H1 (cell line): ENCODE measurements around the gene GOLGB1. TPM values are rescaled to one million over a fixed set of nuclear protein-coding genes. Genes with fewer than 3 reads are reported as not detected.

Experiments used
- CTCF ChIA-PET: fragments of 300-600 bp; sonication (Branson Sonifier 250); formaldehyde crosslinking; loops from one replicate; lab custom pipeline; 2021; ENCODE audit not compliant: partially characterized antibody; lab: Charles Lee
- POLR2A ChIA-PET: fragments of 300-600 bp; sonication (Branson Sonifier 250); formaldehyde crosslinking; loops from one replicate; lab custom pipeline; 2021; ENCODE audit warnings: inconsistent platforms; ENCODE audit not compliant: partially characterized antibody; lab: Charles Lee
- DNase-seq, 2 experiments: peaks; one replicate each; pipeline versions ENCODE4 v3.0.0 to v3.0.0-alpha.2; 2010 to 2022; ENCODE audit warnings: low spot score in 2 of 2, low read depth in 1 of 2, mixed read lengths in 1 of 2
- FAIRE-seq: peaks from 2 replicates; lab custom pipeline; 2011; peaks lifted over from hg19 to GRCh38; lab: Jason Lieb, UNC
- H2AFZ ChIP-seq: 2 replicates; pipeline ENCODE4 v1.8.1; 2012; ENCODE audit warnings: low read length, inconsistent platforms
- H2AK5ac ChIP-seq: 2 replicates; pipeline ENCODE4 v1.6.1; 2013; ENCODE audit warnings: low read depth, low read length
- H2BK120ac ChIP-seq: replicated peaks from 2 replicates; pipeline ENCODE3; 2013; ENCODE audit warnings: low read depth, low read length, inconsistent platforms
- H2BK12ac ChIP-seq: 2 replicates; pipeline ENCODE4 v1.6.1; 2013; ENCODE audit warnings: low read depth, low read length
- H2BK15ac ChIP-seq: 2 replicates; pipeline ENCODE4 v1.6.1; 2013; ENCODE audit warnings: low read length
- H2BK20ac ChIP-seq: 2 replicates; pipeline ENCODE4 v1.6.1; 2013; ENCODE audit warnings: low read length
- H2BK5ac ChIP-seq: 2 replicates; pipeline ENCODE4 v1.6.1; 2013; ENCODE audit warnings: low read depth, low read length
- H3K14ac ChIP-seq: 2 replicates; pipeline ENCODE4 v1.6.1; 2013; ENCODE audit warnings: inconsistent platforms; ENCODE audit not compliant: insufficient read length
- H3K18ac ChIP-seq: 2 replicates; pipeline ENCODE4 v1.6.1; 2013; ENCODE audit warnings: low read length; ENCODE audit errors: extremely low read depth
- H3K23ac ChIP-seq: 2 replicates; pipeline ENCODE4 v1.6.1; 2013; ENCODE audit warnings: inconsistent platforms; ENCODE audit not compliant: insufficient read length
- H3K23me2 ChIP-seq: 2 replicates; pipeline ENCODE4 v1.6.1; 2013; ENCODE audit warnings: low read depth, low read length
- H3K27ac ChIP-seq: 2 replicates; pipeline ENCODE4 v1.6.1; 2011; ENCODE audit warnings: low read depth, low read length, inconsistent platforms
- H3K27me3 ChIP-seq, 4 experiments: replicated peaks in 1 of 4; 1 replicate in 1 of 4; 2 replicates in 3 of 4; pipeline versions ENCODE4 v1.6.1 to v1.8.1; 2011 to 2013; ENCODE audit warnings: low read length in 3 of 4, mild to moderate bottlenecking in 3 of 4, inconsistent platforms in 2 of 4, mixed read lengths in 2 of 4, moderate library complexity in 1 of 4; ENCODE audit not compliant: control insufficient read depth in 3 of 4, insufficient read depth in 3 of 4; ENCODE audit errors: extremely low read depth in 1 of 4
- H3K36me3 ChIP-seq, 4 experiments: 2 replicates each; pipeline versions ENCODE4 v1.6.1 to v1.8.1; 2011 to 2013; ENCODE audit warnings: mild to moderate bottlenecking in 4 of 4, low read length in 3 of 4, moderate library complexity in 2 of 4, control low read depth in 1 of 4, inconsistent platforms in 1 of 4; ENCODE audit not compliant: insufficient read depth in 4 of 4, control insufficient read depth in 2 of 4
- H3K4ac ChIP-seq: replicated peaks from 2 replicates; pipeline ENCODE3; 2013; ENCODE audit warnings: low read length, low read depth, mixed read lengths, inconsistent platforms; ENCODE audit not compliant: insufficient read length
- H3K4me1 ChIP-seq, 4 experiments: replicated peaks in 1 of 4; 1 replicate in 1 of 4; 2 replicates in 3 of 4; pipeline versions ENCODE4 v1.6.1 to v1.8.1; 2011 to 2013; ENCODE audit warnings: low read length in 3 of 4, inconsistent platforms in 2 of 4, mixed read lengths in 1 of 4; ENCODE audit not compliant: insufficient read depth in 4 of 4, control insufficient read depth in 3 of 4
- H3K4me2 ChIP-seq, 2 experiments: 2 replicates each; pipeline versions ENCODE4 v1.6.1 to v1.8.1; 2011 to 2013; ENCODE audit warnings: low read depth in 2 of 2, low read length in 2 of 2, control low read depth in 1 of 2, inconsistent platforms in 1 of 2, mild to moderate bottlenecking in 1 of 2; ENCODE audit not compliant: insufficient read depth in 1 of 2
- H3K4me3 ChIP-seq, 4 experiments: fragments of 200-600, 300-600 bp in 1 of 4; sonication (generic), shearing (Covaris generic), sonication (Bioruptor Twin) in 1 of 4; 2 replicates each; pipeline versions ENCODE4 v1.5.1 to v1.8.1; 2011 to 2016; ENCODE audit warnings: low read length in 4 of 4, low read depth in 3 of 4, control low read depth in 2 of 4, inconsistent platforms in 2 of 4, mild to moderate bottlenecking in 2 of 4, mixed read lengths in 1 of 4, moderate library complexity in 1 of 4; ENCODE audit not compliant: insufficient read depth in 2 of 4; ENCODE audit errors: extremely low read depth in 1 of 4
- H3K56ac ChIP-seq: replicated peaks from 2 replicates; pipeline ENCODE3; 2013; ENCODE audit warnings: low read depth, mild to moderate bottlenecking, mixed read lengths, low read length, inconsistent platforms; ENCODE audit not compliant: insufficient read length
- H3K79me1 ChIP-seq: 2 replicates; pipeline ENCODE4 v1.6.1; 2013; ENCODE audit warnings: low read depth, low read length, control low read depth
- H3K79me2 ChIP-seq, 2 experiments: 2 replicates each; pipeline versions ENCODE4 v1.6.1 to v1.8.1; 2012 to 2013; ENCODE audit warnings: low read length in 2 of 2, mild to moderate bottlenecking in 2 of 2, inconsistent platforms in 1 of 2; ENCODE audit not compliant: insufficient read depth in 2 of 2, control insufficient read depth in 1 of 2
- H3K9ac ChIP-seq, 4 experiments: replicated peaks in 1 of 4; 1 replicate in 1 of 4; 2 replicates in 3 of 4; pipeline versions ENCODE4 v1.6.1 to v1.8.1; 2011 to 2013; ENCODE audit warnings: low read depth in 3 of 4, low read length in 3 of 4, control low read depth in 2 of 4, mild to moderate bottlenecking in 2 of 4, moderate library complexity in 2 of 4, inconsistent platforms in 1 of 4; ENCODE audit errors: extremely low read depth in 1 of 4
- H3K9me3 ChIP-seq, 2 experiments: 2 replicates each; pipeline versions ENCODE4 v1.6.1 to v1.8.1; 2012 to 2013; ENCODE audit warnings: mild to moderate bottlenecking in 2 of 2, moderate library complexity in 2 of 2, control low read depth in 1 of 2, inconsistent platforms in 1 of 2, low read depth in 1 of 2, low read length in 1 of 2, mixed read lengths in 1 of 2; ENCODE audit not compliant: insufficient read depth in 2 of 2
- H4K20me1 ChIP-seq, 2 experiments: replicated peaks in 1 of 2; 2 replicates each; pipeline versions ENCODE3 to v1.8.1; 2011 to 2013; ENCODE audit warnings: inconsistent platforms in 2 of 2, low read length in 2 of 2, mild to moderate bottlenecking in 1 of 2; ENCODE audit not compliant: insufficient read depth in 2 of 2, control insufficient read depth in 1 of 2
- H4K5ac ChIP-seq: 2 replicates; pipeline ENCODE4 v1.6.1; 2013; ENCODE audit warnings: low read length, low read depth, mixed read lengths, inconsistent platforms; ENCODE audit not compliant: insufficient read length
- H4K8ac ChIP-seq: 2 replicates; pipeline ENCODE4 v1.8.0; 2013; ENCODE audit warnings: mild to moderate bottlenecking, moderate library complexity, low read length, inconsistent platforms; ENCODE audit not compliant: insufficient read depth; ENCODE audit errors: extremely low read depth
- H4K91ac ChIP-seq: replicated peaks from 2 replicates; pipeline ENCODE3; 2013; ENCODE audit warnings: low read length, mixed read lengths, inconsistent platforms; ENCODE audit not compliant: insufficient read length
- ATF2 ChIP-seq: IDR thresholded peaks from 2 replicates; pipeline ENCODE4 v1.6.1; 2012; ENCODE audit warnings: low read length, inconsistent platforms
- CBX5 ChIP-seq: fragments of 300-800, 300-1000 bp; sonication (generic); IDR thresholded peaks from 2 replicates; pipeline ENCODE4 v1.7.1; 2016; ENCODE audit warnings: antibody characterized with exemption, low read length, low read depth
- GABPA ChIP-seq: IDR thresholded peaks from 2 replicates; pipeline ENCODE4 v1.6.1; 2011; ENCODE audit warnings: mild to moderate bottlenecking, low read length, moderate library complexity, borderline replicate concordance; ENCODE audit not compliant: insufficient read depth
- POU5F1 ChIP-seq: IDR thresholded peaks from 2 replicates; pipeline ENCODE4 v1.6.1; 2011; ENCODE audit warnings: low read depth, mild to moderate bottlenecking, low read length, moderate library complexity
- SIRT6 ChIP-seq: IDR thresholded peaks from one replicate; pipeline ENCODE4 v1.7.1; 2012; ENCODE audit warnings: low read length, inconsistent platforms
- polyA plus RNA-seq, 7 experiments: library from polyadenylated mRNA; depleted of rRNA in 3 of 7; stranded (reverse) in 5 of 7; unstranded in 2 of 7; fragments of >200 nt in 5 of 7; fragments of 200-250 nt in 2 of 7; gene quantifications; 1 replicate in 5 of 7; 2 replicates in 1 of 7; 4 replicates in 1 of 7; pipeline versions ENCODE4 v1.2.1 to v1.2.3, GENCODE V29; 2011 to 2013; ENCODE audit warnings: missing spikeins in 2 of 7, mixed read lengths in 2 of 7
- total RNA-seq: library from RNA; stranded (reverse); fragmentation: NEBNext Ultra II Directional; extraction: Animal tissue kit (Norgen Biotek cat#: 25700); gene quantifications from 2 replicates; pipeline ENCODE4 v1.2.1, GENCODE V29; 2021

Gene GOLGB1
- total and polyA plus RNA-seq, 2 of the 8 experiments (the other 6 are each of a cell fraction or from before 2014, with no cell fraction given), result 5.9 to 28.5 TPM

GRCh38 chr3:121649645-121650044 lies 99.9 kb downstream of the GOLGB1 start:
- no peaks in the 10 kb centered on the region for H3K27me3 ChIP-seq
- no peak overlapping the region for H2AK5ac ChIP-seq
- ChIA-PET CTCF (interaction anchor here (1.4 to 1.6 kb wide), 2 partner anchors 63 to 97 kb away, joined by 3 to 4 read pairs; no protein-coding TSS in a partner anchor), POLR2A (interaction anchor here (1.4 kb wide), 1 partner anchor 101 kb away, joined by 3 read pairs; no protein-coding TSS in a partner anchor)
- no peak overlapping the region for H2BK20ac ChIP-seq
- H4K5ac ChIP-seq, result no peak overlapping the region
- no peaks in the 10 kb centered on the region for H3K36me3 ChIP-seq
- H3K4me3 ChIP-seq, result no peak overlapping the region
- H3K23ac ChIP-seq, result no peak overlapping the region
- H3K18ac ChIP-seq, result no peak overlapping the region
- no peak for FAIRE-seq
- H3K79me2 ChIP-seq, result no peaks in the 10 kb centered on the region
- H3K4me2 ChIP-seq, result no peak overlapping the region
- H2BK12ac ChIP-seq, result no peak overlapping the region
- H3K9me3 ChIP-seq, result no peaks in the 10 kb centered on the region
- H3K4ac ChIP-seq, result no peak overlapping the region
- no peaks in the 10 kb centered on the region for H3K23me2 ChIP-seq
- no peak overlapping the region for H4K8ac ChIP-seq
- no peak overlapping the region for H2BK5ac ChIP-seq
- no peak overlapping the region for H2AFZ ChIP-seq
- H3K27ac ChIP-seq, result no peak overlapping the region
- no peak overlapping the region for H2BK15ac ChIP-seq
- no peak overlapping the region for H4K91ac ChIP-seq
- no peak overlapping the region for H3K56ac ChIP-seq
- no peaks in the 10 kb centered on the region for H3K79me1 ChIP-seq
- H3K14ac ChIP-seq, result no peak overlapping the region
- H4K20me1 ChIP-seq, result no peaks in the 10 kb centered on the region
- TF ChIP-seq SIRT6, result no peak
- no peak for TF ChIP-seq POU5F1
- TF ChIP-seq ATF2, result no peak
- no peak for TF ChIP-seq GABPA
- no peak for TF ChIP-seq CBX5
- H3K9ac ChIP-seq, result no peak overlapping the region
- no peaks in the 10 kb centered on the region for H3K4me1 ChIP-seq
- no peak for DNase-seq
- H2BK120ac ChIP-seq, result no peak overlapping the region
